Purkinje cell (primary cell): ENCODE measurements around the gene CHRM5. TPM values are rescaled to one million over a fixed set of nuclear protein-coding genes. Genes with fewer than 3 reads are reported as not detected.

Source experiments
- polyA plus RNA-seq: library from polyadenylated mRNA; unstranded; fragments of >200 nt; fragmentation: Nextera tagmentation; gene quantifications from 2 replicates; pipeline ENCODE4 v1.2.1, GENCODE V29; 2014

The CHRM5 gene, protein sequence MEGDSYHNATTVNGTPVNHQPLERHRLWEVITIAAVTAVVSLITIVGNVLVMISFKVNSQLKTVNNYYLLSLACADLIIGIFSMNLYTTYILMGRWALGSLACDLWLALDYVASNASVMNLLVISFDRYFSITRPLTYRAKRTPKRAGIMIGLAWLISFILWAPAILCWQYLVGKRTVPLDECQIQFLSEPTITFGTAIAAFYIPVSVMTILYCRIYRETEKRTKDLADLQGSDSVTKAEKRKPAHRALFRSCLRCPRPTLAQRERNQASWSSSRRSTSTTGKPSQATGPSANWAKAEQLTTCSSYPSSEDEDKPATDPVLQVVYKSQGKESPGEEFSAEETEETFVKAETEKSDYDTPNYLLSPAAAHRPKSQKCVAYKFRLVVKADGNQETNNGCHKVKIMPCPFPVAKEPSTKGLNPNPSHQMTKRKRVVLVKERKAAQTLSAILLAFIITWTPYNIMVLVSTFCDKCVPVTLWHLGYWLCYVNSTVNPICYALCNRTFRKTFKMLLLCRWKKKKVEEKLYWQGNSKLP
- polyA plus RNA-seq: not detected in 2 replicates

DNA sequence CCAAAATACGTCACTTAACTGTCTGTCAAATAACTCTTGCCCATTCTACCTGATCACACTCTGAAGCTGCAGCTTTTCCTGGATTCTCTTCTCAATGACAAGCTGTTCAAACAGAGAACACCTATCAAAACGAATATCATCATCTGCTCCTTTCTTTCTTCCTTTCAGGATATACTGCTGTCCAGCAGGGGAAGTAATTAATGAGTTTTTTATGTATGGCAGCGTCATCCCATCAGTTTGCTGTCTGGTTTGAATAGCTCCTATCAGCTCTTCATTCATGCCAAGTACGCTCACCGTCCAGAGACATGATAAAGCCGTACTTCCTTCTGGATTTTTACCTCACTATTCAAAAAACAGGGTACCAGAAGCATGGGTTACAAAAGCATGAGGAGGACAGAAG is at the start of gene CHRM5:
TSS of gene CHRM5 (plus strand) at position 274 of the 400 bp plus-strand sequence. CDS start 94,221 bp downstream, outside the sequence.

DNA sequence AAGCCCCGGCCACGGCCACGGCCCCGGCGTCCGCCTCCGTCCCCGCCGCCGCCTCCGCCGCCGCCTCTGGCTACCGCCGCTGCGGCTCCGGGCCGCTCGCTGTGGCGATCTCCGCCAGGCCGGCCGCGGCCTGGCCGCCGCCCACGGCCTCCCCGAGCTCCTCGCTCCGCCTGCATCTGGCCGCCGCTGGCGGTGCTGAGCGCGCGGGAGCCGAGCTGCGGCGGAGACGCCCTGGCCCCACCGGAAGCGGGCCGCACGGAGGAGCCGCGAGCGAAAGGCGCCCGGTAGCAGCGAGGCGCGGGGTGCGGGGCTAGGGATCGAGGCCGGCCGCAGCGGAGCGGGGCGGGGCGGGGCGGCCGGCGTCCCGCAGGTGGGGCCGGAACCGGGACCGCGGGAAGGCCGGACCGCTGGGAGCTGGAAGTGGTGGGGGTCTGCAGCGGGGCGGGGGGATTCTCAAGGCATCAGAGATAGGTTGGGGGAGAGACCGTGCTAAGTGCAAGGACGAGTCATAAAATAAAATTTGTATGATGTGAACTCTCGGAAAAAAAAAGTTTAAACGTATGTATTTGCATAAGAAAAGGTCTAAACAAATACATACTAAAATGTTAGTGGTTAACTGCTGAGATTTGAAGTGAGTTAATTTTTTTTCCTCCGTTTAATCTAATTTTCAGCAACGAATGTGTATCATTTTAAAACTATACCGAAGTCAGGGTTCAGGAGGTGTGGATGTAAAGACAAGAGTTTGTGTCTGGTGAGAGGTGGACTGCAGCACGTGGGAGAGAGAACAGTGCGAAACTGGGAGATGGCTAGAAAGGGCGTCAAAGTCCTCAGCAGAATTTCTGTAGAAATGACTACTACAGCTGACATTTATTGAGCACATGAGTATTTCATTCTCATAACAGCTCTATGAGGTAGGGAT is 70.8 kb downstream of the CHRM5 start, which contains the start of gene AVEN:
TSS of gene AVEN (minus strand) at position 334 of the 919 bp plus-strand sequence. CDS start at position 176, 158 bp downstream.

DNA sequence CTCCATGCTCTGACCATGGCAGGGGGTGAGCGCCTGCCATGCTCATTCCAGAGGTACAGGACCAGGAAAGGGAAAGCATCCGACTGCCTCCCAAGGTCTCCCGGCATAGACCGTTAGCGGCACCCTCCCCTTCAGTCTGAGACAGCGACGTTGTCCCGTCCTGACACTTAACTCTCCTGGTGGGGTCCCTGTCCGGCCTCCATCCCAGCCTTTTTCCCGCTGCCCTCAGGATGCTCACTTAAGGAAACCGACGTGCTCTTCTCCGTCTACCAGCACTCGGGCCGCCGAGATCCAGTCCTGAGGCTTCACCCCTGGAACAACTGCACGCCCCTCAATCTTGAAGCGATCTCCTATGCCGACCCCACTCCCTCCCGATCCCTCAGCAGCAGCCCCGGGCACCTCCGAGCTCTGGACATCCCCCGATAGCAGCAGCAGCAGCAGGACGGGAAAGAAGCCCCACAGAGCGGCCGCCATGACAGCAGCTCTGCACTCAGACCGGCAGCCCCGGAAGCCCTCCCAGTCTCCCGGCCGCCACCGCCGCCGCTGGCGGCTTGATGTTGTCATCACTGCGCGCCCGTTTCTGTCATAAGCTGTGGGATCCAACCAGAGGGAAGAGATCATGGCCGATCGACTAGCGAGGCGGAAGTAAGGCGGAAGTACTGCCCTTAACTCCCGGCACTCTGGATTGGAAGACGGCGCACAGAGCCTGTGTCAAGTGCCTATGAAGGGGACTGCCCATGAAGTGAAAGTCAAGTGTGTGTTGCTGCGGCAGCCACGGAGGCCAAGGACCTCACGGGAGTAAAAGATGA is 133.3 kb downstream of the CHRM5 start, which contains the start of the genes EMC7 and PGBD4:
TSS of gene EMC7 (minus strand) at position 497 of the 809 bp plus-strand sequence. CDS start at position 474, 23 bp downstream.
TSS of gene PGBD4 (plus strand) at position 718 of the 809 bp plus-strand sequence. CDS start 449 bp downstream, outside the sequence.

Other genes with a start within 250 kb of the CHRM5 start
- 8.6 and 9.9 TPM in 2 replicates for gene AVEN, start 70.7 kb downstream of the CHRM5 start, polyA plus RNA-seq
- 280 and 322 TPM in 2 replicates for gene EMC7, start 133.4 kb downstream of the CHRM5 start, polyA plus RNA-seq
- gene PGBD4, start 133.6 kb downstream of the CHRM5 start, polyA plus RNA-seq: 1.9 and 2.9 TPM in 2 replicates
- 26.5 and 30.7 TPM in 2 replicates for gene KATNBL1, start 241.6 kb downstream of the CHRM5 start, polyA plus RNA-seq